ENCODE results near the gene UCHL3.

Gene UCHL3

DNA sequence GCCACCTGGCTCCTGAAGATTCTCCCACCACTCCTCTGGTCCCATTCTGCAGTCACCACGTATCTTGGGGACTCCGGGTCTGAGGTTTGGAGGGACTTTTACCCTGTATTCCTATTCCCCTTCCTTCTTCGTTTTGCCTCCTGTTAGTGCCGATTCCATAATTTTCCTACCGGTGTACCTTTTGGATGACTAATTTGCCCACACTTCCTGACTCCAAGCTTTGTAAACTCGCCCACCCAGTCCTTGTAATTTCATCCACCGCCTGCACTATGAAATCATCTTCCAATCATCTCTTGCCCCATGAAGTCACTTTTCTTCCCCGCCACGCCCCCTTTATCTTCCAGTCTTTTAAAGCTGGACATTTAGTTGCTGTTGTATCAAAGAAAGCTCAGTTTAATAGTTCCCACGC, 572 bp downstream of the UCHL3 start:
- peak overlapping the region; percentile 96 for H3K4me3 ChIP-seq (ENCODE audit: low read length)
- TF ChIP-seq, protein P1, sequence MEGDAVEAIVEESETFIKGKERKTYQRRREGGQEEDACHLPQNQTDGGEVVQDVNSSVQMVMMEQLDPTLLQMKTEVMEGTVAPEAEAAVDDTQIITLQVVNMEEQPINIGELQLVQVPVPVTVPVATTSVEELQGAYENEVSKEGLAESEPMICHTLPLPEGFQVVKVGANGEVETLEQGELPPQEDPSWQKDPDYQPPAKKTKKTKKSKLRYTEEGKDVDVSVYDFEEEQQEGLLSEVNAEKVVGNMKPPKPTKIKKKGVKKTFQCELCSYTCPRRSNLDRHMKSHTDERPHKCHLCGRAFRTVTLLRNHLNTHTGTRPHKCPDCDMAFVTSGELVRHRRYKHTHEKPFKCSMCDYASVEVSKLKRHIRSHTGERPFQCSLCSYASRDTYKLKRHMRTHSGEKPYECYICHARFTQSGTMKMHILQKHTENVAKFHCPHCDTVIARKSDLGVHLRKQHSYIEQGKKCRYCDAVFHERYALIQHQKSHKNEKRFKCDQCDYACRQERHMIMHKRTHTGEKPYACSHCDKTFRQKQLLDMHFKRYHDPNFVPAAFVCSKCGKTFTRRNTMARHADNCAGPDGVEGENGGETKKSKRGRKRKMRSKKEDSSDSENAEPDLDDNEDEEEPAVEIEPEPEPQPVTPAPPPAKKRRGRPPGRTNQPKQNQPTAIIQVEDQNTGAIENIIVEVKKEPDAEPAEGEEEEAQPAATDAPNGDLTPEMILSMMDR (IDR thresholded peaks at IDR 0.05; ENCODE audit: insufficient read depth, low read depth, low read length, missing control alignments): no peak
- DNase-seq (ENCODE audit: low read depth): peak; percentile 93

DNA sequence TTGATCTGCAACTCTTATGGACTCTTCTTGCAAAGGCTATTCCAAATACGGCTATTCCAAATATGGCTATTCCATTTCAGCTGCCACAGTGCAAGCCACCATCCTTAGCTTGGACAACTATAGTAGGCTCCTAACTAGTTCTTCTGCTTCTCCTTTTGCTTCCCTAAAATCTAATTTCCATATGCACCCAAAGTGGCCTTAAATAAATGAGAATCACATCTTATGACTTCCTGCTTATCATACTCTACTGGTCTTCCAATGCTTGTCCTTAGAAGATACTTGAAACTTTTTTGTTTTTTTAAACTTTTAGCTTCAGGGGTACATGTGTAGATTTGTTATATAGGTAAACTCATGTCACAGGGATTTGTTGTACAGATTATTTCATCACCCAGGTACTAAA, 4.9 kb downstream of the UCHL3 start:
- no peak overlapping the region for H3K4me3 ChIP-seq (ENCODE audit: low read length)
- TF ChIP-seq, protein P1 (IDR thresholded peaks at IDR 0.05; ENCODE audit: insufficient read depth, low read depth, low read length, missing control alignments): no peak
- DNase-seq (ENCODE audit: low read depth): no peak

DNA sequence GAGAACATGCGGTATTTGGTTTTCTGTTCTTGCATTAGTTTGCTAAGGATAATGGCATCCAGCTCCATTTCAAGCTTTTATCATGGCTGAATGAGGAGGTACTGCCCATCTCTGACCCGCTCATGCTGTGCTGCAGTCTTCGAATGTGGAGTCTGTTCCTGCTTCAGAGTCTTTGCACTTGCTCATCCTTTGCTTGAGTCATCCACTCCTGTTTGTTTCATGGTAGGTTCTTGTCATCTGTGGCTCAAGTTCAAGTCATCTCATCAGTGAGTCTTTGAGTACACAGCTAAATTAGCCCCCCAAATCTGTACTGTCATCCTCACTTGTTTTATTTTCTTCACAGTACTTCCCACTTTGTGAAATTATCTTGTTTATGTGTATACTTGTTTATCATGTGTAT, 5.4 kb downstream of the UCHL3 start:
- TF ChIP-seq, protein P1 (IDR thresholded peaks at IDR 0.05; ENCODE audit: insufficient read depth, low read depth, low read length, missing control alignments): no peak
- no peak overlapping the region for H3K4me3 ChIP-seq (ENCODE audit: low read length)
- peak; percentile 56 for DNase-seq (ENCODE audit: low read depth)

DNA sequence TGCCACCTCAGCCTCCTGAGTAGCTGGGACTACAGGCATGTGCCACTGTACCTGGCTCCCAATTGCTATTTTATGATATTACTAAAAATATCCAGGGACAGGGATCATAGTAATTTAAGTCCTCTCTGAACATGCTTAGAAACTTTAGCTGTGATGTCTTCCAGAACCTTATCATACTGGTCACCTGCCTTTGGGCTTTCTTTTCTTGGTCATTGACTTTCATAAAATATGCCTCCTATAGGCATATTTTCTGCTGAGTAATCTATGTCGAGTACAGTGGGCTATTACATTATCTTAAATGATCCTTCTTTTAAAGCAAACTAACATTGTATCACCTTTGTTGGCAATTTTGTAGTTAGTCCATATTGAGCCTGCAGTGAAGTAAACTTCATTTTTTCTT, 6.2 kb downstream of the UCHL3 start:
- H3K4me3 ChIP-seq (ENCODE audit: low read length): no peak overlapping the region
- DNase-seq (ENCODE audit: low read depth): no peak
- TF ChIP-seq, protein P1 (IDR thresholded peaks at IDR 0.05; ENCODE audit: insufficient read depth, low read depth, low read length, missing control alignments): no peak

DNA sequence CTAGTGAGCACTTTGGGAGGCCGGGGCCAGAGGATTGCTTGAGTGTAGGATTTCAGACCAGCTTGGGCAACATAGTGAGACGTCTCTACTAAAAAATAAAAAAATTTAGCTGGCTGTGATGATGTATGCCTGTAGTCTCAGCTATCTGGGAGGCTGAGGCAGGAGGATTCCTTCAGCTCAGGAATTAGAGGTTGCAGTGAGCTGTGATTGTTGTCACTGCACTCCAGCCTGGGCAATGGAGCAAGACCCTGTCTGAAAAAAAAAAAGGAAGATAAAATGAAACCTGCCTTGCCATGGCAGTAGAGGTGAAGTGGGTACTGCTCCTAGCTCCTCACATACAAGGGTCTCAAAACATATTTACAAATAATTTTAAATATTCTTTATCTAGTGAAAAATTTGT, 7.4 kb downstream of the UCHL3 start:
- DNase-seq (ENCODE audit: low read depth): no peak
- TF ChIP-seq, protein P1 (IDR thresholded peaks at IDR 0.05; ENCODE audit: insufficient read depth, low read depth, low read length, missing control alignments): no peak
- no peak overlapping the region for H3K4me3 ChIP-seq (ENCODE audit: low read length)

DNA sequence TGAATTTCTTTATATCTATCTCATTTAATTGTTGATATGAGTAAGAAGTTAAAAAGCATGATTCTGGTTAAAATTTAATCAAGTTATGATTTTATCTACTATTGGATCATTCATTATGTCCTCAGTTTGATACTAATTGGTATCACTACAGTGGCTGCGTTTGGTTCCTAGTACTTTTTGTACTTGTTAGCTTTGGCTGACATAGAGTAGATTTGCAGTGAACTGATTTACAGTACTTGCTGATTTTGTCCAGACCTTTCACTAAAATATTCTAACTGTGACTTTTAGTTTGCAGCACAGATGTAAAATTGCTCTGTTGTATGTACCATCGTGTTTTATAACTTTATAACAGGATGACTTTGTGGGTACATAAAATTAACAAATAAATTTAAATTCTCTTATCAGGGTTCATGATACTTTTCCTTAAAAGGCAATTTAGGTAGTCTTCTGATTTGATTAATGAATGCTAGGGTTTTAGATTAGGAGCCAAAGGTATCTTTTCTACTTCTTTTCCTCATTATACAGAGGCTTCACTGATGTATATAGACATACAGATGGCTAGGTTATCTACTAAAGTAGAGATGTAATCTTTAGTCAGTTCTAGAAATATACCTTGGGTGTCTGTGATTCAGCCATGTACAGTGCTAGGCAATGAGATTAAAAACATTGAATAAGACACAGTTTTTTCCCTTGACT, 8.7 kb downstream of the UCHL3 start:
- no peak overlapping the region for H3K4me3 ChIP-seq (ENCODE audit: low read length)
- TF ChIP-seq, protein P1 (IDR thresholded peaks at IDR 0.05; ENCODE audit: insufficient read depth, low read depth, low read length, missing control alignments): no peak
- DNase-seq (ENCODE audit: low read depth): no peak

DNA sequence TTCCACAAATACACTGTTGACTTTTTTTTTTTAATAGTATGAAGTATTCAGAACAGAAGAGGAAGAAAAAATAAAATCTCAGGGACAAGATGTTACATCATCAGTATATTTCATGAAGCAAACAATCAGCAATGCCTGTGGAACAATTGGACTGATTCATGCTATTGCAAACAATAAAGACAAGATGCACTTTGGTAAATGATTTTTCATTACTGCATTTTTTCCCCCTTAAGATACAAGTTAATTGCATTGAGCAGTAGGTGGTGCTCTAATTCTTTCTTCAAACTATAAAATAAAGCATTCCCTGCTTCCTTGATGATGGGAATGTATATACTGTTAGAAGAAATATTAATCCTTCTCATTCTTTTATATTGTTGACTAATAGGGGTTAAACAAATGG, 17.1 kb downstream of the UCHL3 start:
- TF ChIP-seq, protein P1 (IDR thresholded peaks at IDR 0.05; ENCODE audit: insufficient read depth, low read depth, low read length, missing control alignments): peak; percentile 32
- no peak overlapping the region for H3K4me3 ChIP-seq (ENCODE audit: low read length)
- DNase-seq (ENCODE audit: low read depth): peak; percentile 62
